ENCODE results near the gene OMA1.

- TF ChIP-seq CTCF (IDR thresholded peaks at IDR 0.05; ENCODE audit: low read depth, low read length, poor library complexity, severe bottlenecking) = no peak
- no peak for TF ChIP-seq EZH2phosphoT487 (IDR thresholded peaks at IDR 0.05; ENCODE audit: borderline replicate concordance, low read length)
These were observed 90.1 kb downstream of the OMA1 start for GRCh38 chr1:58456470-58456869.
